Activated CD8-positive, alpha-beta memory T cell treated with anti-CD3 and anti-CD28 coated beads for 48 hours (primary cell): ENCODE data around the gene CRTAC1.
"Not testable (repeated sequence)": the region's sequence is repeated elsewhere in the genome, so short reads cannot be mapped to it uniquely, and the experiment has no call there.

Experiments
- DNase-seq, 3 experiments: peaks; one replicate each; pipeline ENCODE4 v3.0.0-alpha.2; 2020; ENCODE audit warnings: low read depth in 2 of 3, low spot score in 2 of 3

Gene CRTAC1

GRCh38 chr10:97843972-97844371, 186.4 kb downstream of the CRTAC1 start:
- DNase-seq = not testable (repeated sequence)

DNA sequence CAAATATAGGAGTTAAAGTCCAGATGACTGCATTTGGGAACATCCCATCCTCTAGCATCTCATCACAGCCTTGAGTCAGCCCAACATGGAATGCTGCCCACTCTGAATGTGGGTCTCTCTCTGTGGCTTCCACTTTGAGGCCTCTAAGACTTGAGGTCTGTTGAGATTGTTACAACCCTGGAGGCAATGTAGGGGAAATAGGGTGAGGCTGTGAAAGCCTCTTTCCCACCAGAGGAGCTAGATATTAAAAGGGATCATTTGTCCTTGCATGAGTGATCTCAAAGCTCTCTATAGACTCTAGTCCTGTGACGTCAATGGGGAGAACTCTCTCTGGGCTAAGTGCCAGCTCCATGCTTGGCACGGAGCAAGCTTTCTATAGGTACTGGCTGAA, 187.1 kb downstream of the CRTAC1 start:
- no peak for DNase-seq

DNA sequence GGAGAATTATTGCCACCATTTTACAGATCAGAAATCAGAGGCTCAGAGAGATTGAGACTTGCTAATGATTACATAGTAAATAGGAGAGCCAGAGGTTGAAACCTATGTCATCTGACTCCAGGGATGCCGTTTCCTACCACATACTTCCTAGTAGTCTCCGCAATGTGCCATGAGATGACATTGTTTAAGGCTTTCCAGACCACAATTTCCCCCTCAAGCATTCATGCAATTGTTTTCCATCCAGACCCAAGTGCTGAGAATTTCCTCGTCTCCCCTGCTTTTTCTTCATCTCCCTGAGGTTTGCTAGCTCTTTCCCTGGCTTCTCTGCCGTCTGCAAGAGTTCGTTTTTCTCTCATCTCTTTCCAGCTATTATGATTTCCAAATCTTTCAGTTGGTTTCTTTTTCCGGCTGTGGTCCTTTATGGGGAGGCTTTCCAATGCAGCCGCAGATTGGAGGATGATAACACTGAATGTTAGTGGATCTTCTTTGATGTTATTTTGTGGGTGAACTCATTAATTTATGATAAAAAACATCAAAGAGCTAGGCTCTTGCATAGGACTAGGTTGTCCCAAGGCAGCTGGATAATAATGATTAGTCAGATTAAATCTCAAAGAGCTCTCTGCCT, 187.7 kb downstream of the CRTAC1 start:
- DNase-seq = no peak

- DNase-seq = not testable (repeated sequence)
These were observed 188.3 kb downstream of the CRTAC1 start for GRCh38 chr10:97842114-97842513.

- not testable (repeated sequence) for DNase-seq
These were observed 189.3 kb downstream of the CRTAC1 start for GRCh38 chr10:97841166-97841565.

DNA sequence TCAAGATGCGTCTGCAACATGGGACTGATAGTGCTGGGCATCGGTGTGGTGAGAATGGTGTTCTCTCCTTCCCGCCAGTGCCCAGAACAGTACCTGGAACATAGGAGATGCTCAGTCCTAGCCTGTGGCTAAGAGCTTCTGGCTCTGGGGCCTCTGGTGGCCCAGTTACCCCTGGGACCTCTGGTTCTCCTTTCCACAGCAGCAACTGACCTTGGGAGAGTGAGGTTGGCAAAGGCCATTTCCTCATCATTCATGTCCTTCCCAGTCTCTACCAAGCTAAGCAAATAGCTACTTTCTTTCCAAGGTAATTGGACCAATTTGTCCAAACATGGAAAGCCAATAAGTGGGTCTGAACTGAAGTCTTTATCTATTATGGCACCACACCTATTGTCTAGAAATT, 192.3 kb downstream of the CRTAC1 start:
- no peak for DNase-seq

DNA sequence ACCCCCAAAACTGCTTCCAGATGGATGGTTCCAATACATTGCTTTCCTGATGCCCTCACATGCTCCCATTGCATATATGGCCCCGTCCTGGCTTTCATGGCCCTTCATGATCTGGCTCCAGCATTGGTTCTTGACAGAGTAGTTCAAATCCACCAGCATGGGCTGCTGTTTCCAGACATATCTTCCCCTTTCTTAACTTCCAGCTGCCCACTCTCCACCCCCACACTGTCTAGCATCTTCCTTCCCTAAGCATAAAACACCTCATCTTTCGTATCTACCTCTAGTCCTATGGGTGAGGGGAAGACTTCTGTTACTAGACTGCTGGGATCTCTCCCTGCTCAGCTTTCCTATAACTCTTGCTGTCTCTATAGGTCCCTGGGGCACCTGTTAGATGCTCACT, 194.0 kb downstream of the CRTAC1 start:
- DNase-seq = no peak

- no peak for DNase-seq
These were observed 199.2 kb downstream of the CRTAC1 start for GRCh38 chr10:97831259-97831658.

DNA sequence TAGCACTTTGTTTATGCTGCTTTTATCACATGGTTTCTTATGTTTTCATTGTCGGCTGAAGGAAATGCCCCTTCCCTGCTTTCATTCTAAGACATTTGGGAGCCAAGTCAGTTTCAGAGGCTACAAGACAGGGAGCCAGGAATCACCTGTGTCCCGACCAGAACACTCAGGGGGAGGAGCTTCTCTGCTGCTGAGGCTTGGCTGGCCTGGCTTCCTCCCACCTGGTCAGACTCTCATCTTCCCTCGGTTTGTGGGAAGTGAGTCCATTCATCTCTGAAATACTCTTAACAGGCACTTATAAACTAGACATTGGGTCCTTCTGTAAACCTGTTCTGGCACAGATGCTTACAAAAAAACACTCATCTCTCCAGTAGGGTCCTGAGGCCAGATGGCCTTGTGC, 200.4 kb downstream of the CRTAC1 start:
- no peak for DNase-seq

DNA sequence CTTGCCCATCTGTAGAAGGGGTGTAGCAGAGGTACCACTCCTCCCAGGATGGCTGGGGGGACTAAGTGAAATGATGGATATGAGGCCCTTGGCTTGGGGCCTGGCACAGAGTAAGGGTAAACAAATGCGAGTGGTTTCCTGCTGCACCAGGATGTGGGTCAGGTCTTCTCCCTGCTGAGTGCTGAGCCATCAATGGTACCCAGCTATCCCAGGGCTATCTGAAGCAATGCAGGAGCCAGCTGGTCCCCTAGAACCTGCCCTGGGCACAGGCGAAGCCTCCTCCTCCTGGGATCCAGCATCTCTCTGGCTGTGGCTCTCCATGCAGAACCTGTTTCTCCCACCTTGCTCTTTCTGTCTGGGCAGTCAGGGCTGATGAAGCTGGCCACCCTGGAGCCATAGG, 201.7 kb downstream of the CRTAC1 start:
- no peak for DNase-seq

DNA sequence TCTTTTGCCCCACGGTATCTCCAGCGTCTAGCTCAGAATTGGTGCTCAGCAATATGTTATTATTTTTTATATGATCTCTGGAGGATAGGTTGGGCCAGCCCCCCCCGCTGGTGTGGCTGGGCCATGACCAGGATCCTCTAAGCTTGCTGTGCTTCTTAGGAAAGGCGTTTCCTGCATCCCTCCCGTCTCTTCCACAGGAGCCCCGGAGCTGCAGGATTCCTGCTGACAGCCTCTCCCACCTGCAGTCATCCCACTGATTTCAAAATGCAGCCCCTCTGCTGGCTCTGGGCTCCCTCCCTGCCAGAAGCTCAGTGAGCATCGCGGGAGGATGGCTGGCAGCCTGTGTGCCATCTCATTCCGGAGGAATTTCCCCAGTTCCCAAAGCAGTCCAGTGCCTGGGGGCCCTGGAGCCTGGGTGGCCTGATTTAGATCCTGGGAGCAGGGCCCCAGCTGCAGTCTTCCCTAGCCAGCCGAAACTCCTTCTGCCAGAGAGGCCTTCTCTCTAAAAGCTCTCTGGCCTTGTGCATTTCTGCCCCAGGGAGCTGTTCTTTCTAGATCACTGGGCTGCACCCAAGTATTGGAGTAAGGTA, 202.6 kb downstream of the CRTAC1 start:
- no peak for DNase-seq

DNA sequence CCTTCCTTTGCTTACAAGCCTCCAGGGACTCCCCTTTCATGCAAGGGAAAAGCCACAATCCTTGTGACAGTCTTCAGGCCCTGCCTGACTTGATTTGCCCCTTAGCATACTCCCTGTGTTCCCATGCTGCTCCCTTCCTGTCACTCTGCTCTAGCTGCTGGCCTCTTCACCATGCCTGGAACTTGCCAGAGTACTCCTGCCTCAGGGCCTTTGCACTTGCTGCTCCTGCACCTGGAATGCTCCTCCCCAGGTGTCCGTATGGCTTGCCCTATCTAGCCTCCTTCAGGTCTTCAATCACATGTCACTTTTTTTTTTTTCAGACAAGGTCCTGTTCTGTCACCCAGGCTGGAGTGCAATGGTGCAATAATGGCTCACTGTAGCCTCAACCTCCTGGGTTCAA, 203.5 kb downstream of the CRTAC1 start:
- DNase-seq = no peak

GRCh38 chr10:97825020-97825760, 205.2 kb downstream of the CRTAC1 start:
- DNase-seq = no peak

- DNase-seq = no peak
These were observed 206.7 kb downstream of the CRTAC1 start for GRCh38 chr10:97823734-97824133.

- DNase-seq = no peak
These were observed 208.1 kb downstream of the CRTAC1 start for GRCh38 chr10:97822261-97822687.

GRCh38 chr10:97821308-97822038, 208.9 kb downstream of the CRTAC1 start:
- DNase-seq = no peak

GRCh38 chr10:97820096-97820704, 210.2 kb downstream of the CRTAC1 start:
- DNase-seq = no peak

GRCh38 chr10:97818572-97818971, 211.8 kb downstream of the CRTAC1 start:
- no peak for DNase-seq

GRCh38 chr10:97816609-97817008, 213.8 kb downstream of the CRTAC1 start:
- no peak for DNase-seq
